ENCODE data around the gene PSMB9.

GRCh38 chr6:32894085-32895005 lies 40.4 kb downstream of the PSMB9 start:
- no peak for TF ChIP-seq CTCF (conservative IDR thresholded peaks at IDR 0.05; ENCODE audit: low read depth in 2 of 2)
- no peak for TF ChIP-seq ZNF331 (CRISPR knock-in tag; IDR thresholded peaks at IDR 0.05; ENCODE audit: low read depth)
- peak; percentile 19; the same call in 1 of the 2 replicates for TF ChIP-seq CREB1 (CRISPR knock-in tag; IDR thresholded peaks at IDR 0.05; ENCODE audit: low read depth)
- no peak for TF ChIP-seq EZH2phosphoT487 (IDR thresholded peaks at IDR 0.05; ENCODE audit: unreplicated experiment)
- TF ChIP-seq EZH2 (IDR thresholded peaks at IDR 0.05; ENCODE audit: low read depth, unreplicated experiment) = no peak
- TF ChIP-seq REST (IDR thresholded peaks at IDR 0.05; ENCODE audit: unreplicated experiment) = no peak
- TF ChIP-seq POLR2AphosphoS5 (IDR thresholded peaks at IDR 0.05; ENCODE audit: low read depth) = peak; percentile 92
- no peak for TF ChIP-seq NANOG (IDR thresholded peaks at IDR 0.05; ENCODE audit: borderline replicate concordance)
